Hypothalamus (tissue), 51 donors: Measurements from ENCODE around the gene UST.
"Not testable (repeated sequence)": the region's sequence is repeated elsewhere in the genome, so short reads cannot be mapped to it uniquely, and the experiment has no call there.

Experiments used
- DNase-seq, 51 donors: peaks; one replicate each; lab custom pipeline; 2025; lab: John Stamatoyannopoulos, UW

Gene UST

GRCh38 chr6:148967011-148967520 lies 220.2 kb downstream of the UST start:
- DNase-seq: peak in 19 of 51 donors; percentile 10 to 63 (median 25)

DNA sequence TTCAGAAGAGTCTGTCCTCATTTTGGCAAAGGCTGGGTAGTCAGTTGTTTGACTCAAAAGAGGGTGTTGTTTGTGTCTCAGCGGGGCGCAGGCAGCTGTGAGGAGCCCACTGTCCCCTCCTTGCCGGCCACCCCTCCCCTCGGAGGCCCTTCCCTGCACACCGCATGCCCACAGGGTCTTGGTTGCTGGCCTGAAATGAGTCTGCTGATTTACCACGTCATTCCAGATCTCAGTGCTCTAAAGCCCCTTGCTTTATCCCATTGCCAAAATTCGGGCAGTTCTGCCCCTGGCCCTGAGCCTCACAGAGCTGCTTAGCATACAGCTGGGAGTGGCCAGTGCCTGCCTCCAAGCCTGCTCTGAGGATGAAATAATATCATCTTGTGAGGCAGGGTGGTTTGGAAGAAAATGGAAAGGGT lies 220.7 kb downstream of the UST start:
- DNase-seq: peak in 38 of 51 donors; percentile 9 to 80 (median 44)

- no peak for DNase-seq
Measured at GRCh38 chr6:148968771-148969602, 222.2 kb downstream of the UST start.

DNA sequence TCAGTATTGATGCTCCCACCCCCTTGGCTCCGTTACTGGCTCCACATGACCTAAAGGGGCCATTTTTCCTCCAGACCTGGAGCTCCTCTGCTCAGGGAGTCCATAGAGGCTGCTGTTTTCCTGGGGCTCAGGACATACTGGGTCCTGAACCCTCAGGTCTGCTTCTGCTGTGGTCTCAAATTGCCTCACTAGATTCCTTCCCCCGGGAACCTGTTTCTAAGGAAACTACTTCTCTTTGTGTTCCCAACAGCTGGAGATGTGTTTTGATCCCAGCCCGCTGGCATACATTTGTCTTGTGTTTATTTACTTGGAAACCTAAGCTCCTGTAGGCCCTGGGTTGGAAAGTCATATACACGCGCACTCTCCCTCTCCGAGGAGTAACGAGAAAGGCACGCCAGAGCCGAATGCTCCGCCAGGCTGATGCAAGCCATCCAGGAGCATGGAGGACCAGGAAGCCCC lies 222.8 kb downstream of the UST start:
- DNase-seq: no peak

DNA sequence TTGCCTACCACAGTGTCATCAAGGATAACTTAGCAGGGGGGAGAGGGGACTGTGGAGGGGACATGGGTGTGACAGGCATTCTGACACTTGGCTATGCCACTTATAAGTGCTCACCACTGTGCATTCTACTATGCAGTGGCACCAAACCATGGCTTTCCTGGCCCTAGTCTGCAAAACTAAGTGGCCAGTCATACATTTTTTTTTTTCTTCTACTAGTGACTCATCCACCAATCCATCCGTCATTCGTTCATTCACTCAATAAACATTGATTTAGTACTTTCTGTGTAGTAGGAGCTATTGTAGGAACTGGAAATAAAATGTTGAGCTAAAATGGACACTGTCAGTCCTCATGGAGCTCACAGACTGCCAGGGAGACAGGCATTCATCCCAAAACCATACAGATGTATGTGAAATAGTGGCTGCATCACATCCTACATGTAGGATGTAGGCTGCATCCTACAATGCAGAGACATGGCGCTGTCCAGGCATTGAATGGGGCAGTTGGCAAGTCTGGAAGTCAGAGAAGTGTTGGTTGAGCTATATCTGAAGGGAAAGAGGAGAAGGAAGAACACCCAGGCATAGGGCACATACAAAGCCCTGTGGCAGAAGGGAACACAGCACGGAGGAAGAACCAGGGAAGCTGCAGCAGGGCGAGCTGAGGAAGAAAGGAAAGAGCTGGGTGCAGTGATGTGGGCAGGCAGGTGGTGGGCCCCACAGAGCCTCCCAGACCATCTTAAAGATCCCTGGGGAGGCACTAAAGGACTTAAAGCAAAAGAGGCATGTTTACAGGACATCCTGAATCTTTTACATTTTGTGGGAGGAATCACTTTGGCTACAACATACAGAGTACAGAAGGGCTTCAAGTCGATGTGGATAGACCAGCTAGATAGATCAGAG lies 224.4 kb downstream of the UST start:
- DNase-seq: no peak

GRCh38 chr6:148972481-148972880 lies 225.7 kb downstream of the UST start:
- DNase-seq: peak in 6 of 51 donors; percentile 2 to 24 (median 12)

GRCh38 chr6:148973538-148974208 lies 226.8 kb downstream of the UST start:
- DNase-seq: peak in 17 of 51 donors; percentile 3 to 39 (median 15)

DNA sequence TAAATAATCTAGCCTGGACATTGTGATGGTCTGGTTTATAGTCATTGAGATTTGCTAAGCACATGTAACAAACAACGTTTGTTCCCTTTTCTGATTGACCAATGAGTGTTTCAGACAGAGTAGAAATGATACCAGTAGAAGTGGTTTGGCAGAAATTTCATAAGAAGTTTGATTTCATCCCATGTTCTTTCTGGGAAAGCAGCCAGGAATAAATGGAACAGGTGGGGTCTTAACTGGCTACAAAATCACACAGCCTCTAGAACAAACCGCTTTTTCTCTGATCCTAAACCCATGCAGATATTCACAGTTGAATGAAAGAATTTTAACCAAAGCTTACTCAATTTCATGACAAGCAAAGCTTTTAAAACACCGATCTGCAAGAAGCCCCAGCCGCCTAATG lies 227.5 kb downstream of the UST start:
- DNase-seq: no peak

DNA sequence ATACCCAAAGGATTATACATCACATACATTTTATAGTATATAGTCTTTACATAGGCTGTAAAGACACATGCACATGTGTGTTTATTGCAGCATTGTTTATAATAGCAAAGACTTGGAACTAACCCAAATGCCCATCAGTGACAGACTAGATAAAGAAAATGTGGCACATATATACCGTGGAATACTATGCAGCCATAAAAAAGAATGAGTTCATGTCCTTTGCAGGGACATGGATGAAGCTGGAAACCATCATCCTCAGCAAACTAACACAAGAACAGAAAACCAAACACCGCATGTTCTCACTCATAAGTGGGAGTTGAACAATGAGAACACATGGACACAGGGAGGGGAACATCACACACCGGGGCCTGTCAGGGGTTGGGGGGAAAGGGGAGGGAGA lies 231.5 kb downstream of the UST start:
- not testable (repeated sequence) for DNase-seq

DNA sequence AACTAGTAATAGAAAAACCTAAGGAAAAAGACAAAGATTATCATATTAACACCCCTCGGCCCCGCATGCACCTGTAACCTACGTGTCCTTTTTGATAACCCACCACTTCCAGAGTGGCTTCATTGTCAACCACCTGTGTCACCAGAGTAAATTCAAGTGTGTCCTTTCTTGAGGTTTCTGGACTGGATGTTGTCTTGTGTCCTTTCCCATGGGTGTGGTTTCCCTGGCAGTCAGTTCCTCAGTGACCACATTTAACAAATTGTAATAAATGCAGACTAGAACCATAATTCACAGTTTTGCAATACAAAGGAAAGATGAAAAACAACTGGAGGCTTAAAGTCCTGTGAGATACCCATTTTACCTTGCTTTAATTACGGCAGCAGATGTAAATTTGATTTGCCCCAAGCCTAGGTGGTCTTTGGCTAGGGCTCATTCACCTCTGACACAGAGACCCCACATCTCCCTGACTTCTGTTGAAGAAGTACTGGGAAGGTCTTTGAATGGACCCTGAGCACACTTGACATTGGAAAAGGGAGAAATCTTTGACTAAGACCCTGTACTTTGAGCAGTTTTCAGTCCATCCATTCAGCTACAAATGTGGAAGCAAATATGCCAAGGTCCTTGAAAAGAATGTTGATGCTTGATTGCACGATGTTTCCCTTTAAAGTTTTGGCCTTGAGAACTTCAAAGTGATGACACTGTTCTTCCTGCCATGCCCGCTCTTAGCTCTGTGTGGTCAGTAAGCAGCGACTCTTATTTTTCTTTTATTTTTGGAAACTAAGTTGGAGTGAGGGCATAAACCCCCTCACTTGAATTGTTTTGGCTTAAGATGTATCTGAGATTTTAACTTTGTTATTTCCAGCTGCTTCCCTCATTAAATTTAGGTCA lies 232.4 kb downstream of the UST start:
- DNase-seq: no peak

DNA sequence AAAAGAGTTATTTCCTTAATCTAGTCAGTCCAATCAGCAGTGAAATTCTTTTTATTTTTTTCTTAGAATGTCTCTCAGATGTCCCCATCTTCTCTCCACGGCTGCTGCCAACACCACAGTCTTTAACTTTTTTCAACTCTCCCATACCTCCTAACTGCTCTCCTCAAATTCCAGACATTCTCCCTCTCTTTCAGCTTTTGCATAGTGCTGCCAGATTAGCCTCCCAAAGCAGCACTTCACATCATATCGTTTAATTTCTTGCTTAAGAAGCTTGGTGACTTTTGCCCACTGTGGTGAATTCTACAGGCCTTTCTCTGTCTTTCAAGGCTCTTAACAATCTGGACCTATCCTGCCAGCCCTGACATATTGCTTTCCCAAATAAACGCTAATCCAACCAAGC lies 233.4 kb downstream of the UST start:
- no peak for DNase-seq

GRCh38 chr6:148981515-148981914 lies 234.7 kb downstream of the UST start:
- DNase-seq: no peak

- DNase-seq: no peak
Measured at GRCh38 chr6:148983101-148983761, 236.4 kb downstream of the UST start.

DNA sequence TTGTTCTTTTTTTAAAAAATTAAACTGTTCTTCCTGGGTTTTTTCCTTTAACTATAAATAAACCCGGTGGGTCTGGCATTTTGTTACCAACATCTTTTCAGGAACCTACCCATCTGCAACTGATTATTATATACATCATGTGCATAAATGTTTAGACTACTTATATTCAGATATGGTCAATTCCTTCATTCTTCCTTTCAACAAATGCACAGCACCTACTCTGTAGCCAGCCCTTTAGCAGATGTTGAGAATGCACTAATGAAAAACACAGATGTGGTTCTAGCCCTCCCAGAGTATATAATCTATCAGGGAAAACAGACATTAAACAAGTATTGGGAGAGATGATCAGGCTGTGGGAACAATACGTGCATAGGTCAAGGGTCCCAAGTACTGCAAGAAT lies 237.1 kb downstream of the UST start:
- no peak for DNase-seq

DNA sequence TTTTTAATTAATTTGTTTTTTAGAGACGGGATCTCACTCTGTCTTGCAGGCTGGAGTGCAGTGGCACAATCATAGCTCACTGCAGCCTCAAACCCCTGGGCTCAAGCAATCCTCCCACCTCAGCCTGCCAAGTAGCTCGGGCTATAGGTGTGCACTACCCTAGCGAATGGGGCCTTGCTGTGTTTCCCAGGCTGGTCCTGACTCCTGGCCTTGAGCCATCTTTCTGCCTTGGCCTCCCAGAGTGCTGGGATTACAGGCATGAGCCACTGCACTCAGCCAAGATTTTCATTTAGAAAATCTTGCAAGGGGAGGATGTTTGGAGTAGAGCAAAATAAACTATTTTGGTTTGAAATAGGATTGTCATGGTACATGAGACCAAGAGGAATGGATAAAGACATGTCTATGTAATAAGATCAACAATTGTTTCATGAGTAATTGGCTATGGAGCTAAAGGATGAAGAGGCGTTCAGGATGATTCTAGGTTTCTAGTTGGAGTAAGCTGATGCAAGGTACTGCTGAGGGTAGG lies 237.8 kb downstream of the UST start:
- peak in 2 of 51 donors; percentile 2 to 9 for DNase-seq

GRCh38 chr6:148985499-148985898 lies 238.7 kb downstream of the UST start:
- no peak for DNase-seq

DNA sequence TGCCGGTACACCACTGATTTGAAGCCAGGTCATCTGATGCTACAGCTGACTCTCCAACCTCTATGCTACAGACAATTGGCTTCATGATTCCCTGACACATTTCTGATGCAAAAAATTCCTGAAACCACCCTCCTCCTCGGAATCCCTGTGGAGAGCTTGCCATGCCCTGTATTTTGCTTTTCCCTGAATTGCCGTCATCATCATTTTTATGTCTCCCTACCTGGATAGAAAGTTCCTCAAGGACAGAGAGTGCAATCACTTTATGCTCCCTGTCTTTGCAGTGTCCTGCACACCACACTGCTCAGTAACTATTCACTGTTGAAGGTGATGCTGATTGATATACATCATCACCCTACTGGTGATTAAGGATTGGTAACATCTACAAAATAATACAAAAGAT lies 239.8 kb downstream of the UST start:
- DNase-seq: no peak

GRCh38 chr6:148987982-148988381 lies 241.2 kb downstream of the UST start:
- DNase-seq: no peak

- DNase-seq: no peak
Measured at GRCh38 chr6:148989585-148989984, 242.8 kb downstream of the UST start.
